SW 1271 (cell line): Measurements from ENCODE around the gene CEBPG.

Source experiments
- DNase-seq, 2 experiments: peaks; one replicate each; lab custom pipeline; 2025; lab: John Stamatoyannopoulos, UW

CEBPG gene

DNA sequence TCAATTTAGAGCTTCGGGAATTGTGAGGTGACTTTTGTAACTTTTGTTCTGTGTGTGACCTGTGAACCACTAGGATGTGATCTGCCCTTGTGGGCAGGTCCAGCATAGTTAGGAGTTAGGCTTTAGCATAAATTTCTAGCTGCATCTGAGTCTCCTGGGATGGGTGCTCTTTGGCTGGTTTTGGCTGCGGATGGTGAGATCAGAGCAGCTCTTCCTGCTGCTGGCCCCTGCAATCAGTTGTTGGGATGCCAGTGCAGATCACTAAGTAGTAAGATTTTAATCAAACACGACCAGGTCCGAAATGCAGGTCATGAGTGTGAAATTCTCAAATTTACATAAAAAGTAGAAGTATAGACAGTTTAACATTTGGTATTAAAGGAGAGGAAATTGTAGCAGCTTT lies 8.5 kb downstream of the CEBPG start:
- no peak for DNase-seq

DNA sequence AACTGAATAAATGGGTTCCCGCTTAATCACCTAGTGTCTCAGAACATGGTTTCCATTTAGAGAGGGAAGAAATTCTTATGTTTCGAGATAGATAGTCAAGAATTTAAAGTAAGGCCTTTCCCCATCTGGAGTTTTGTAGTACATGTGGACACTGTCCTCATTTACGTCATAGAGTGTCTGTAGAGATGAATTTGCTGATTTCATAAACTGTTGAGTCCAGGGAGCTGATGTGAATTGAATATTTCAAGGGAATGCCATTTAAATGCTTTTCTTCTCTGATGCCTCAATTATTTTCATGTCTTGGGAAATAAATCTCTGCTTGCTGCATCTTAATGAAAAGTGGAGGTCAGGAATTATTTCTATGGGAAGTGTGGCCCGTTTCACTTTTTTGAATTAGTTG lies 9.5 kb downstream of the CEBPG start:
- DNase-seq: no peak

DNA sequence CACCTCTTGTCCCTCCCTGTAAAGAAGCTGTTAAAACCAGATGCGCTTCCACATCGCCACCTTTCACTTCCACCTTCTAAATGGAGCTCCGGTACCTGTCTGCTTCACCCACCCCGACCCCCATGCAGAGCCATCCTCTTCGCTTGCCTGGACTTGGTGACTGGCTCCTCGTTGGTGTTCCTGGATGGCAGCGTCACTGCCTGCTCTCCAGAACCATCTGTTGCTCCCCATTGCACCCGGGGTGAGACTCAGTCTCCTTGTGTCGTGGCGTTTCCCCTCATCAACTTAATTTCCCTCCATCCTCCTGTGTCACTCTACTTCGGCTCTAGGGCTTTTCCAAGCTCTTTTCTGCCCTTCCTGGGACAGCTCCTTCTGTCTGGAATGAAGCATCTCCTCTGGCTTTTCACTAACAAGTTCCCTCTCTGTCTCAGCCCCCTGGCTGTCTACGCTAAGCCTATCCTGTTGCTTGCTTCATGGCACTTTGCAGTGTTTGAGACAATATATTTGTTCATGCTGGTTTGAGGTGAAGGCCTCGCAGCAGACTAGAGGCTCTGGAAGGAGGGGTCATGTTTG lies 10.3 kb downstream of the CEBPG start:
- no peak for DNase-seq

DNA sequence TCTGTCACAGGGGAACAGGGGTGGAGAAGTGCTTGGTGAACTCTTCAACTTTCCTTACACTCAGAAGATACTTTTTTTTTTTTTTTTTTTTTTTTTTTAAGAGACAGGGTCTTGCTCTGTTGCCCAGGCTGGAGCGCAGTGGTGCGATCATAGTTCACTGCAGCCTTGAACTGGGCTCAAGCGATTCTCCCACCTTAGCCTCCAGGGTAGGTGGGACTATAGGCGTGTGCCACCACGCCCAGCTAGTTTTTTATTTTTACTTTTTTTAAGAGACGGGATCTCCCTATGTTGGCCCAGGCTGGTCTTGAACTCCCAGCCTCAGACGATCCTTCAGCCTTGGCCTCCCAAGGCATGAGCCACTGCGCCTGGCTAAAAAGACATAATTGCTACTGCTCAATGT lies 11.5 kb downstream of the CEBPG start:
- no peak for DNase-seq

DNA sequence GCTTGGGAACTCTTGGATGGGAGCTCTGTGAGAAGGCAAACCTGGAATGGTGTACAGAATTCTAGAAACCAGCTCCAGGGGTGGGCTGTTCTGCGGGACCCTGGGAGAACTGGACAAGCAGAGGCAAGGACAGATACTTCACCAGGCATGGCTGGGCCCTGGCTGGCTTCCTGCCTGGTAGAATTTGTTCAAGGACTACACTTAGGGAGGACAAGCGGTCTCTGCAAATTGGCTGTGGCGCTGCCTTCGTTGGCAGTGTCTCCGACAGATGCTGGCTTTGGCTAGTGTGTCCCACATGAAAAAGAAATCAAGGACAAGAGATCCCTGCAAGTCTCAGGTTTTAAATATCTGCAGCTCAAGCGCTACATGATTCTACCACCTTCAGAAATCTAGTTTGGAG lies 12.4 kb downstream of the CEBPG start:
- no peak for DNase-seq

DNA sequence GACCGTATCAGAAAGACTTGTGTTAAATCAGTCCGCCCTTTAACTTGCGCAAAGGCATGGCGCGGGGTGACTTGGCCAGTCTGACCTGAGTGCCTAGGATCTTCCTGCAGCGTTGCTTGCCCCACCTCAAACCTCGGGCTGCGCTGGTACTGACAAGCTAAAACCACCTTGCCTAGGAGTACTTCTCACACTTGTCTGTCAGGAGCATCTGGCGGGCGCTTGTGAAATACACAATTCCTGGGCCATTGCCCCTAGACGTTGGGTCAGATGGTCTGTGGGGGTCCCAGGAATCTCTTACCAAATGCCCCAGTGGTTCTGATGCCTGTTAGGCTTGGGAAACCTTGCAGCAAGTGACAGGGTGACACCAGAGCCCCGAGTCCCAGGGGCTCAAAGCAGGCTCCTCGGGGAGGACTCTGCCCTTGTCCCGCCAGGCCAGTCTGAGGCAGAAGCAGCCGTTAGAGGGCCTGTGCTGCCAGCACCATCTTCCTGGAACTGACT lies 12.9 kb downstream of the CEBPG start:
- DNase-seq: no peak

DNA sequence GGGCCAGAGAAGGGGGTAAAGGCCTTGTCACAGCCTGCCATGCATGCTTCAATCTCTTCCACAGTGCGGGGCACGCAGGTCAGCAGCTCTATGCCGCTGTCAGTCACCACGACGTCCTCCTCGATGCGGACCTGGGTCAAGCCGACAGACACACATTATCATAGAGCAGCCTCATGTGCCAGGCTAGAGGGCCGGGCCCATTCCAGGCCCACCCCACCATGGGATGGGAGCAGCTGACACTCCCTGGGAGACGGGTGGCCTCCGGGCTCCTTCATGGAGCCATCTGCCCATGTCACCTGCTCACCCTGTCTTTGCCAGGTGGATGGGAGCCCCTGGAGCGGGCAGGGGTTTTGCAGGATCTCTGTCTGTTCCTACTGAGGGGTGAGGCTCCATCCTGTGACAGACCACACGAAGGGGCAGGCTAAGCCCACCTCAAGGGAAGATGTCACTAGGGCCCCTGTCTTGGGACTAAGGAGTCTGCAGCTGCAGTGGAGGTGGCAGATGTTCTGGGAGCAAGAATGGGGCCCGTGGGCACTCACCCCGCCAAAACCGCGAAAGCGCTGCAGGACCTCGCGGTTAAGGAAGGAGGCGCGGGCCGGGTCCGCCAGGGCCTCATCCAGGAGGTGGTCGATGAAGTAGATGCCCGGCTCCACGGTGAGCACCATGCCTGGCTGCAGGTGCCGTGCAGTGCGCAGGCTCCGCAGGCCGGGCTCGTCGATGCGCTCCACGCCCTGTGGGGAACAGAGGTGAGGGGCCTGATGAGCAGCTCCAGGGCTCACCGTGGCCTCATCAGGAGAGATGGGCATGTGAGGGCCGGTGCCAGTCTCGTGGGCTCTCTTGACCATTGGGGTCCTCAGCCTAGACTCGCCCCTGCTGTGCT lies 14.1 kb downstream of the CEBPG start:
- no peak for DNase-seq

DNA sequence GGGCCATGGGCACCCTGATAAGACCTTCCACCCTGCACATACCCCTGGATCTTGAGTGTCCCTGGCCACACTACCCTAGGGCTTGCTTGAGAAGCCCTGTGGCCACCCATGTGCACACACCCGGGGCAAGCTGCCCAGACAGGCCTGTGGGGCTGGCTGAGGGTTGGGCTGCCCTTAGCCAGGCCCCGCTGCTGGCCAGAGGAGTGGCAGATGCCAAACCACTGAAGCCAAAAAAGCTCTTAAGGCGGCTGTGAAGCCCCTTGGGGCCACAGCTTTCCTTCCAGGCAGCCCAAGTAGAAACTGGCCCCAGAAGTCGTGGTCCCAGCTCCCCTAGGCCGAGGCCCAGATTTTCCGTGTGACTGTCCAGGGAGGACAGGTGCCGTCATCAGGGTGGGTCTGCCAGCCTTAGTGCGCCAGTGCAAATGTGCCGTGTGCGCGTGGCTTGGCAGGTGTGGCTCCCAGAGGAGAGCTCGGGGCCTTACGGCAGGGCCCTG lies 14.8 kb downstream of the CEBPG start:
- no peak for DNase-seq

DNA sequence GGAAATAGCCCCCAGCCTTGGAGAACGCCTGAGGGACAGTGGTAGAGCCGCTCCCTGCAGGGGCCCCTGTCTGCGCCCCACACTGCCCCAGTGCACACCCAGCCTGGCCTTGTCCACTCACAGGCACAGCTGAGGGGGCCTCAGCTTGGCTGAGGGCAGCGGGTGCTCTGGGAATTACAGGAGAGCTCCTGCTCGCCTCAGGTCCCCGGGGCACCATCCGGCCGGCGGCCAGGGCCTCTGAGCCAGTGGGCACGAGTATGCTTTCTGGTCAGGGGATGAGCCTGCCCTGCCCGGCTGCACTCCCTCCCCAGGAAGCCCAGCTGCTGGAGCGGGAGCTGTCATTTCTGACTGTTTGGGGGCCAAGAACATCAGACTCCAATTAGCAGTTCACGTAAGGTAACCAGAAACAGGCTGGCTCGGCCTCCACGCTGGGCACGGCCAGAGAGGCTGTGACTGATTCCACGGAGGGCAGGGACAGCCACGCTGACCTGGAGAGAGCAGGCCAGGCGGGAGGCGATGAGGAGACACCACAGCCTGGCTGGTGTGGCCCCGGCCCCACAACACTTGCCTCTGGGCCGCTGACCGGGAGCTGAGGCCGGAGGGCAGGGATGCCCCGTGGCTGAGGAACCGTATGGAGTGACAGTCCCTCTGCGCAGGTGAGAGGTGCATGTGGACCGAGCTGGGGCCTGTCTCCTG lies 15.4 kb downstream of the CEBPG start:
- DNase-seq: no peak

DNA sequence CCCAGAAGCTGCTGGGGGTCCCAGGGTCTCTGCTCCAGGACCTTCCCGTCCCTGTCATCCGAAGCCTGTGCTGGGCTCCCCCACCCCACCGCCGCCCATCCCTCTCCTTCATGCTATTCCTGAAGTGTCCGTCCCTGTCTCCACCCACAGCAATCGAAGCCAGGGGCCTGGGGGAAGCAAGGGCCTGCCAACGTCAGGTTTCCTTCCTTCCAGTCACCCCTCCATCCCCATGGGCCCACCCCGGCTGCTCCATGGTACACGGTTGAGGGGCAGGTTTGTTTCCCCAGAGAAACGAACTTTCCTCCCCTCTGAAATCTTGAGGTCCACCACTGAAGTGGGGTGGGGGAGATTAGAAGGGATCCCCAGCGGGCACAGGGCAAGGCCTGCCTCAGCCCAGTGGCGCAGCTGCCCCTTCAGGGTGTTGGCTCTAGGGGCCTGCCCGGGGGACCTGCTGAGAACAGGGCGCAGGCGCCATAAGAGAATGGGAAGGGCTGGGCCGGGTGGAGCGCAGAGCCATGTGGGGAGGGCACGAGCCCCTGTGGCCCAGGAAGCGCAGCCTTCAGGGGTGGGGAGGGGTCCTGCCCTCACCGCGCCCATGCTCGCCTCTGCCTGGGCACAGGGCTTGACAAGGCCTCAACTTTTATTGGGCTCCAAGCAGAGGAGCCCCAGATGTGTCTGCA lies 16.1 kb downstream of the CEBPG start:
- no peak for DNase-seq

DNA sequence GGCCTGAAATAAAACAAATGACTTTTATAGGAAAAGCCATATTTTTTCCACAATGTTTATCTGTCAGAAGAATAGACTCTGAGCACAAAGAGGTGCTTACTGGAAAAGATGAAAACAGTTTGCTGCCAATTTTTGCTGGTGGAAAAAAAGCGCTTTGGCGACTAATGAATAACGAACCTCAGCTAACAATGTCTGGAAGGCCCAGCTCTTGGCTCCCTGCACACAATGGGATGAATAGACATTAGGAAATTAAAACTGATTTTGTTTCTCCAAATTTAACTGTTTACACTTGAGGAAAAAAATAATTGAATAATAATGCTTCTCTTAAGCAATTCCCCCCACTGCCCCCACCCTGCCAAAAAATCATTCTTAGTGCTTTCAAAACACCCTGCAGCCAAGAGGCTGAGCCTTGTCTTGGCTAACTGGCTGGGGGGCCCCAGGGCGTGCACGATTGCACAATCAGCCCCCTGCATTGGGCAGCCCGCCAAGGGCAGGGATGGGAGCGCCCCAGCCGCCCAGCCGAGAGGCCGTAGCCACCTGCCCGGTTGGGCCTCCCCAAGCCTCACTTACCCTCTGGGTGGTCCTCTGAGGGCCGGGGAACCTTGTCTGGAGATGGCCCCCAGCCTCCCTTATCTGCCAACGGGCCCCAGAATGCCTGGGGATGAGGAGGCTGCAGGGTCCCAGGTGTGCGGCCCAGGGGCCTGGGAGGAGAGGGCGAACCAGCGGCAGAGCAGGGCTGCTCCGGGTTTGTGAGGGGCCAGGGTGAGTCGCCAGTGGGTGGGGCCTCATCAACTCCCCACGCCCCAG lies 16.8 kb downstream of the CEBPG start:
- no peak for DNase-seq

DNA sequence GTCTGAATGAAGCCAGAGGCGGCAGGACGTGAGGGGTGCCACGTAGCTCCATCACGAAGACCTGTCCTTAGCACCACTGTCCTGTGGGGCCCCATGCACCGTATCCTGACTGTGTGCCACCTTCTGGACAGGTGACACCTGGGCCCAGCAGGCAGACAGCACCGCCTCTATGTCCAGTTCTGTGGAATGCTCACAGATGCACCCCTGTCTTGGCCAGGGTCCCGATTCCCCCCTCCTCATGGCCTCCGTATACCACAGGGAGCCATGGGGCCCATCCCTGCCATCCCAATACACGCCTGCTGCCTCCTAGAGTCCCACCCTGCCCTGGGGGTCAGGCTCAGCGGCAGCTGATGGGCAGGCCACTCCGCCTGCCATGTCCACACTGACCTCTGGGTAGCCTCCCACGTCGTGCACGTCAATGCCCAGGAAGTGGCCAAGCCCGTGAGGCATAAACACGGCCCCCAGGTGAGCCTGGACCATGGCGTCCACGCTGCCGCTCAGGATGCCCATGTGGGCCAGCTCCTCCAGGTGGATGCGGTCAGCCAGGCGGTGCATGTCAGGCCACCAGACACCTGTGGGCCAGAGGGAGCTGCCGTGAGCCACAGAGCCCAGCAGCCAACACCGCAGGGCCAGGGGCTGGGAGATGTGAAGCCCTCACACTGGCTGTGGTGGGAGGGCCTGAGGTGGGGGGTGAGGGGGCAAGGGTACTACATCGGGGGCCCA lies 17.6 kb downstream of the CEBPG start:
- no peak for DNase-seq

DNA sequence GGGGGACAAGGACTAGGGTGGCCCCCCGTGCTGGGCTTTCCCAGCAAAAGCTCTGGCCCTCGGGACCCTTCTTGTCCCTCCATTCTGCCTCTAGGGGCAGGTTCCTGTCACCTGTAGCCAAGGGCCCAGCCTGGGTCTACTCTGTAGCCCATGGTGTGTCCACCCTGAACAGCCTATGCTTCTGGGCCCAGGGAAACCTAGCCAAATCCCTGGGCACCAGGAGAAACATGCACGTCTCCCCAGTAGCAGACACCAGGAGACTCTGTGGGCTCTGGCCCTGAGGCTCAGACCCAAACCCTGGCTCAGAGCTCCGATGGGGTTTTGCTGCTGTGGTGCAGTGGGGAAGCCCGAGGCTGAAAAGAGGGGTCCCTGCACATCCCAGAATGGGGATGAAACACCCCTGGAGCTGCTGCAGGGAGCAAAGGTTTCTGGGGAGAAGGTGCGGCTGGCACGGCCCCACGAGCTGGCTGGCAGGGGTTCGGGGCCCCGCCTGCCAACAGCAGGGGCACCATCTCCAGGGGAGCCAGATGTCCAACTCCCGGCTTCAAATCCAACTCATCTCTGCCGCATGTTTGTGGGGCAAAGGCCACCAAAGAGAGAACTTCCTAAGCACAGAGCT lies 18.2 kb downstream of the CEBPG start:
- no peak for DNase-seq

DNA sequence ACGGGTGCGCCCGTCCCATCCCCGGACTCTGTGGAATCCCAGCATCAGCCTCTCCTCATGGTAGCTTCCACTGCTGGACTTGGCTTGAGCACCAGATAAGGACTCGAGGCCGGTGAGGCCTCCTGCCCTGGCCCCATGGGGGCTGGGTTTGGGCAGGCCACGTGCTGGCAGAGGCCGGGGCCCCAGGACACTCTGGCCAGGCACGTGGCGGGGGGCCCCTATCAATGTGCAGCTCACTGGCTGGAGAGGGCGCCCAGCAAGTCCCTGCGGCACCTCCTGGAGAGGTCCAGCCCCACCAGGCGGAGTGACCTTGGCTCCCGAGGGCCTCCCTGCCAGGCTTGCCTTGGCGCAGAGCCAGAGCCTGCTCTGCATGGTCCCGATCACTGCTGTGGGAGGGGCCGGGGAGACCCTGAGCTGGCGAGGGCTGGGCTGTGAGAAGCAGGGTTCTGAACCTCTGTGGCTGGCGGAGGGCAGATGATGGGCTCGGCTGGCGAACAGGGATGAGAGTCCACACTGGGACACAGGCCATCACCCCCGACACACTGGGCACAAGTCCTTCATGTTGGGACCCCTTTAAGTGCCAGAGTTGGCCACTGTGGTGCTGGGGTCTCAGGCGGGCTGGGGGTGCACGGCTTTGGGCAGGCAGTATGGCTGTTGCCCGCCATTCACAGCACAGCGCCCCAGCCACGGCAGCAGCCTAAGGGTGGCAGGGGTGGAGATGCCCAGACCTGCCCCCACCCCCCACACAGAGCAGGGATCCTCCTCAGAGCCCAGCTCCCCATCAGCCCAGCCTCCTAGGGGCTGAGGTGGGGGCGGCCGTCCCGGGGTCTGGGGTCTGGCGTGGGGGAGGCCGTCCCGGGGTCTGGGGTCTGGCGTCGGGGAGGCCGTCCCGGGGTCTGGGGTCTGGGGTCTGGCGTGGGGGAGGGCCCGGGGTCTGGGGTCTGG lies 19.1 kb downstream of the CEBPG start:
- no peak for DNase-seq

DNA sequence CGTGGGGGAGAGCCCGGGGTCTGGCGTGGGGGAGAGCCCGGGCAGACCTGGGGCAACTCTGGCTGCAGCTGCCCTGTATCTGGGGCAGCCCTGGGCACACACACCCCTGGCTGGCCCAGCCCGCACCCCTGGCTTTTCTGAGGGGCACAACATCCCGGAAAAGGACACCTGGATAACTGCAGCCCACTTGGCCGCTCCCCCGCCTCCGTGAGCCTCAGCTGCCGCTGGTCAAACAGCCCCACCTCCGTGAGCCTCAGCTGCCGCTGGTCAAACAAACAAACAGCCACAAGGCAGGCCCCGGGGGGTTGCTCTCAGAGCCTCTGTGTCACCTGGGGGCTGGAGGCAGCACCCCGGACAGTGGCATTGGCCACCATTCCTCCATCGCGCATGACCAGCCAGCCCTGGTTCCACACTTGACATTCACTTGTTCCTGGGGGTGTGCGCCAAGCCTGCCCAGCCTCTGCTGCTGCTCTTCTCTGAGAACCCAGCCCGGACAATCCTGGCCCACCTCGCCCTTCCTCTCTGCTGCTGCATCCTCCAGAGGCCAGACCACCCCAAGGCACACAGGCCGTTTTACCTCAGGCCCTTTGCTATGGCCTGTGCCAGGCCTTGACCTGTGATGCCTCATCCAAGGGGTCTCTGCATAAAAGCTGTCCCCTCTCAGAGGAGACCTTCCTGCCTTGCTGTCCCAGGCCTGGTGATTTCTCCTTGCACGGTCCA lies 19.9 kb downstream of the CEBPG start:
- no peak for DNase-seq

DNA sequence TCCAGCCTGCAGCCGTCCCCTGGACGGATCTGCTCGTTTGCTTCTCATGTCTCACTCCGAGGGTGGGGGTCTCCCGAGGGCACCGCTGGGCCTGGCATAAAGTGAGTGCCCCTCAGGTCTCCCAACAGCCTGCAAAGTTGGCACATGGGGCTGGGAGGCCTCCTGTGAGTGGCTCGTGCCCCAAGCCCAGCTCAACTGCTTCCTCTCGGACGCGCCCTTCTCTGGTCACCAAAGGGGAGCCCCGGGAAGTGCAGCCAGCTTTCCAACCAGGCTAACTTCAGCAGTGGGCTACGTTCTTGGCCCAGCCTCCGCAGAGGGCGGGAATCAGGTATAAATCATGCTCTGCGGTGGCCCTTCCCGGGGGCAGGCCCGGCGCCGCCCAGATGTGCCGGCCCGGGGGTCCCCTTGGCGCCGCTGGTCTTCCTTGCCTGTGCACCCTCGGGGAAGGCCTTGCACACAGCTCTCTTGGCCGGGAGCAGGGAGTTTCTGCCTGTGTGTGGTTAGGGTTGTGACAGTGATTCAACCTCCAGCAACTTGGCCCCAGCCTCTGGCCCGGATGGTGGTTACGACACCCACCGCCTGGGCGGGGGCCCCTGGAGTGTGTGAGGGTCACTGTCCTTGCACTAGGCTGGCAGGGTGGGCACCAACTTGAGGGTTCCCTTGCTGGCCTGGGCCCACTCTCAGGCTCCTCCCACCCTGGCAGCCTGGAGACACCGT lies 20.7 kb downstream of the CEBPG start:
- no peak for DNase-seq

DNA sequence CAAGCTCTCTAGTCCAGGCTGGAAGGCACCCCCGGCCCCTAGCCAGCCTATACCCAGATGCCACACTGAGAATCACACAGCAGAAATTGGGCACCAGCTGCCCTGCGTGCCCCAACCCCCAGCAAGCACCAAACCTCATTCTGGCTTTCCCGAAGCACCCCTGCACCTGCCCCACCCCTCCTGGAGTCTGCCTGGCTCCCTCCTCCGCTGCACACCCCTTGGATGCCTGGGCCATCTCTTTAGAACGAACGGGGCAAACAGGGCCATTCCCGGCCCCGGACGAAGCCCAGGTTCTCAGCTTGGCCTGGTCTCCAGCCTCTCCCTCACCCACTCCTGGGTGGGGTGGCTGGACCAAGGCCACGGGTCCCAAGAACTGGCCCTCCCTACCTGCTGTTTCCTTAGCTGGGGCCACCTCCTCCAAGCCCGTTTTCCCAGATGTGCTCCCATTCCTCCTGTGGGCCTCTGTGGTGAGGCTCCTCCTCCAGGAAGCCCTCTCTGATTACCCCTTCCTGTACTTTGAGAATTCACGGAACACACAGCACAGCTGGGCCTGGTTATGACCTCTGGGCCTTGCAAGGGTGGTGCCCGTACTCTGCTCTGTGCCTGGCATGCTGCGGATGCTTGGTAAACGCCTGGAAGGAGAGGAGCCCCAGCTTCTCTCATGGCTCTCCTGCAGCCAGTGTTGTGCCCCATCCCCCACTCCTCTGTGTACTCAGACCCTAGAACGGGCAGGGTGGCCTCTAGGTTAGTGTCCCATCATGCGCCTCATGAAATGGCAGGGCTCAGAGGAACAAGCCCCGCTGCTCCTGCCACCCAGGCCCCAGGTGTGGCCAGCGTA lies 21.4 kb downstream of the CEBPG start:
- DNase-seq: no peak
